ENCODE results near the gene AGBL3.

Gene AGBL3

GRCh38 chr7:135150072-135150782 is 163.9 kb downstream of the AGBL3 start:
- Histone ChIP-seq H3K4me3 (ENCODE audit: low read depth in 1 of 2, low read length in 2 of 2) (no peak overlapping the region), H3K36me3 (ENCODE audit: insufficient read depth, low read length) (no peaks in the 10 kb centered on the region), H3K27ac (ENCODE audit: low read length) (no peak overlapping the region), H4K20me1 (ENCODE audit: insufficient read depth, low read length) (no peaks in the 10 kb centered on the region), H2AFZ (ENCODE audit: low read depth, low read length) (no peak overlapping the region), H3K9me3 (ENCODE audit: insufficient read depth, low read length, severe bottlenecking) (no peaks in the 10 kb centered on the region), H3K79me2 (ENCODE audit: insufficient read depth, low read length) (no peaks in the 10 kb centered on the region), H3K27me3 (ENCODE audit: insufficient read depth, low read length, poor library complexity) (no peaks in the 10 kb centered on the region), H3K4me1 (ENCODE audit: insufficient read depth, low read length) (peaks cover 26% of the 10 kb centered on the region), H3K9ac (ENCODE audit: low read depth, low read length) (no peak overlapping the region), H3K4me2 (ENCODE audit: insufficient read depth, low read length) (no peak overlapping the region)
- ATAC-seq (ENCODE audit: insufficient read depth, low read depth), result no peak
- TF ChIP-seq EZH2 (IDR thresholded peaks at IDR 0.05; ENCODE audit: borderline replicate concordance, low read depth, low read length, severe bottlenecking), result no peak
- no peak for TF ChIP-seq CTCF (IDR thresholded peaks at IDR 0.05; ENCODE audit: borderline replicate concordance, extremely low read depth, low read length, poor library complexity, severe bottlenecking)
- no peak for DNase-seq

GRCh38 chr7:135151132-135151531 is 164.8 kb downstream of the AGBL3 start:
- no peak for DNase-seq
- no peak overlapping the region for H2AFZ ChIP-seq (ENCODE audit: low read depth, low read length)
- H3K9me3 ChIP-seq (ENCODE audit: insufficient read depth, low read length, severe bottlenecking), result peaks cover 8% of the 10 kb centered on the region
- H3K79me2 ChIP-seq (ENCODE audit: insufficient read depth, low read length), result no peaks in the 10 kb centered on the region
- H3K4me1 ChIP-seq (ENCODE audit: insufficient read depth, low read length), result peaks cover 26% of the 10 kb centered on the region
- H3K9ac ChIP-seq (ENCODE audit: low read depth, low read length), result no peak overlapping the region
- no peaks in the 10 kb centered on the region for H4K20me1 ChIP-seq (ENCODE audit: insufficient read depth, low read length)
- H3K4me3 ChIP-seq (ENCODE audit: low read depth in 1 of 2, low read length in 2 of 2), result no peak overlapping the region
- no peak overlapping the region for H3K27ac ChIP-seq (ENCODE audit: low read length)
- ATAC-seq (ENCODE audit: insufficient read depth, low read depth), result no peak
- no peak overlapping the region for H3K4me2 ChIP-seq (ENCODE audit: insufficient read depth, low read length)
- no peak for TF ChIP-seq CTCF (IDR thresholded peaks at IDR 0.05; ENCODE audit: borderline replicate concordance, extremely low read depth, low read length, poor library complexity, severe bottlenecking)
- no peak for TF ChIP-seq EZH2 (IDR thresholded peaks at IDR 0.05; ENCODE audit: borderline replicate concordance, low read depth, low read length, severe bottlenecking)
- H3K36me3 ChIP-seq (ENCODE audit: insufficient read depth, low read length), result no peaks in the 10 kb centered on the region
- H3K27me3 ChIP-seq (ENCODE audit: insufficient read depth, low read length, poor library complexity), result no peaks in the 10 kb centered on the region

GRCh38 chr7:135151533-135151932 is 165.2 kb downstream of the AGBL3 start:
- no peak overlapping the region for H2AFZ ChIP-seq (ENCODE audit: low read depth, low read length)
- H3K9me3 ChIP-seq (ENCODE audit: insufficient read depth, low read length, severe bottlenecking), result peaks cover 11% of the 10 kb centered on the region
- H3K4me1 ChIP-seq (ENCODE audit: insufficient read depth, low read length), result peaks cover 26% of the 10 kb centered on the region
- no peaks in the 10 kb centered on the region for H3K27me3 ChIP-seq (ENCODE audit: insufficient read depth, low read length, poor library complexity)
- no peaks in the 10 kb centered on the region for H3K36me3 ChIP-seq (ENCODE audit: insufficient read depth, low read length)
- no peaks in the 10 kb centered on the region for H3K79me2 ChIP-seq (ENCODE audit: insufficient read depth, low read length)
- ATAC-seq (ENCODE audit: insufficient read depth, low read depth), result no peak
- H3K4me2 ChIP-seq (ENCODE audit: insufficient read depth, low read length), result no peak overlapping the region
- no peak overlapping the region for H3K4me3 ChIP-seq (ENCODE audit: low read depth in 1 of 2, low read length in 2 of 2)
- TF ChIP-seq CTCF (IDR thresholded peaks at IDR 0.05; ENCODE audit: borderline replicate concordance, extremely low read depth, low read length, poor library complexity, severe bottlenecking) (no peak), EZH2 (IDR thresholded peaks at IDR 0.05; ENCODE audit: borderline replicate concordance, low read depth, low read length, severe bottlenecking) (no peak)
- no peaks in the 10 kb centered on the region for H4K20me1 ChIP-seq (ENCODE audit: insufficient read depth, low read length)
- H3K27ac ChIP-seq (ENCODE audit: low read length), result no peak overlapping the region
- no peak for DNase-seq
- H3K9ac ChIP-seq (ENCODE audit: low read depth, low read length), result no peak overlapping the region

All from DND-41 (cell line).